SK-N-MC (cell line): ENCODE results near the gene ADCYAP1R1.

Experiments
- EZH2 ChIP-seq: fragments of 200-600 bp; sonication (generic); IDR thresholded peaks from one replicate; pipeline ENCODE4 v1.6.1; 2017; ENCODE audit warnings: antibody characterized with exemption
- FOXP2 ChIP-seq: optimal IDR thresholded peaks from 2 replicates; pipeline ENCODE3; 2011; ENCODE audit warnings: mild to moderate bottlenecking, moderate library complexity; ENCODE audit not compliant: insufficient read depth; ENCODE audit errors: extremely low read length, control extremely low read depth
- POLR2AphosphoS5 ChIP-seq: IDR thresholded peaks from 2 replicates; pipeline ENCODE4 v1.6.1; 2012; ENCODE audit warnings: mild to moderate bottlenecking, low read depth, low read length, borderline replicate concordance

GRCh38 chr7:31003097-31003496, 49.0 kb upstream of the ADCYAP1R1 start:
- no peak for TF ChIP-seq POLR2AphosphoS5
- TF ChIP-seq EZH2 = no peak
- TF ChIP-seq FOXP2 = no peak
